HG02610 (cell line): ENCODE data around the gene MYL11.

ENCODE experiments used
- ATAC-seq: cut with Tn5 transposase; IDR thresholded peaks from one replicate; pipeline ENCODE4 v1.9.1; 2021; ENCODE audit warnings: mild to moderate bottlenecking, moderate library complexity; ENCODE audit not compliant: unreplicated experiment

MYL11 gene

GRCh38 chr16:30353438-30354129 lies 21.0 kb upstream of the MYL11 start:
- no peak for ATAC-seq

DNA sequence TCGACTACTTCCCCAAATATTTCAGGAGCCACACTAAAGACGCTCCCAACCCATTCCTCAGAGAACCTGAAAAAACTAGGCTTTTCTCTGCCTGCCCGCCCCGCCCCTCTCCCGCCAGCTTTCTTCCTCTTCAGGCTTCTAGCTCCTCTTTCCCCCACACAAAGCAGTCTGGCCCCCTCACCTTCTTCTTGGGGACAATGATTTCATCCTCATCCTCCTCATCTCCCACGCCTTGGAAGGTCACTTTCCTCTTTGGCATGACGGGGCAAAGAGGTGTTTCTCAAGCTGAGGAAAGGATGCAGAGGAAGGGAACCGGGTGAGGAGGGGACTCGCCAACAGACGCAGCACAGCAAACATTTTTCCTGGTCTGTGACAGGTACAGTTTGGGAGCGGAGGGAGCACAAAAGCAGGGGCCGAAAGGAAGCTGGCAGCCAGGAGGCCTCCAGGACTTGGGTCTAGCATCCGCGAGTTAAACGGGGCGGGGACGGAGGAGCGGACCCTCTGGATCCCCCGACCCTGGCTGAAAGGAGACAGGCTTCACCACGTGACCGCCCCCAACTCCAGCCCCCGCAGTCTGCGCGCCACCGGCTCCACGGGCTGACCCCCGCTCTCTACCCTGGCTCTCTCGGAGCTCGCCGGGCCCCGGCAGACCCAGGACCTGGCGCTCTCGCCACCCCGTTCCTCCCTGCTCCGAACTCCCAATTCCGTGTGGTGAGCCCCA lies 20.0 kb upstream of the MYL11 start:
- ATAC-seq: peak; percentile 15

GRCh38 chr16:30355144-30355953 lies 19.3 kb upstream of the MYL11 start, which contains the start of gene CD2BP2:
Gene CD2BP2, minus strand, starts transcription at chr16:30355308. Its CDS starts 627 bp downstream, at chr16:30354681.
- ATAC-seq: peak; percentile 61

GRCh38 chr16:30355954-30356308 lies 18.7 kb upstream of the MYL11 start:
- no peak for ATAC-seq

GRCh38 chr16:30356401-30357084 lies 18.1 kb upstream of the MYL11 start:
- ATAC-seq: no peak

GRCh38 chr16:30357085-30357714 lies 17.4 kb upstream of the MYL11 start:
- no peak for ATAC-seq

GRCh38 chr16:30357715-30358576 lies 16.7 kb upstream of the MYL11 start:
- ATAC-seq: no peak

DNA sequence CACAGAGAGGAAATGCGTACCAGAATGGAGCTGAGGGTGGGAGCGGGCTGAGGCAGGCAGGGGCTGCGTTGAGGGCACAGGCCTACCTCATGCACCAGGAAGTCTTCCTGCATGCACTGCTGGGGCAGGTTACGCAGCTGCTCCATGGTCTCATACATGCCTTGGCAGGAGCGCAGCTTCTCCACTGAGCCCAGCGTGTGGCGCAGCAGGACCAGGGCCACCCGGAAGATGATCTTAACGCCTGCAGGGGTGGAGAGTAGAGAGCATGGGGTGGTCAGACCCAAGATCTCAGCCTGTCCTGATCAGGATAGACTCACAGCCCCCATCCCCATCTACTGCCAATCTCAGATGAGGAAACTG lies 16.0 kb upstream of the MYL11 start:
- no peak for ATAC-seq

DNA sequence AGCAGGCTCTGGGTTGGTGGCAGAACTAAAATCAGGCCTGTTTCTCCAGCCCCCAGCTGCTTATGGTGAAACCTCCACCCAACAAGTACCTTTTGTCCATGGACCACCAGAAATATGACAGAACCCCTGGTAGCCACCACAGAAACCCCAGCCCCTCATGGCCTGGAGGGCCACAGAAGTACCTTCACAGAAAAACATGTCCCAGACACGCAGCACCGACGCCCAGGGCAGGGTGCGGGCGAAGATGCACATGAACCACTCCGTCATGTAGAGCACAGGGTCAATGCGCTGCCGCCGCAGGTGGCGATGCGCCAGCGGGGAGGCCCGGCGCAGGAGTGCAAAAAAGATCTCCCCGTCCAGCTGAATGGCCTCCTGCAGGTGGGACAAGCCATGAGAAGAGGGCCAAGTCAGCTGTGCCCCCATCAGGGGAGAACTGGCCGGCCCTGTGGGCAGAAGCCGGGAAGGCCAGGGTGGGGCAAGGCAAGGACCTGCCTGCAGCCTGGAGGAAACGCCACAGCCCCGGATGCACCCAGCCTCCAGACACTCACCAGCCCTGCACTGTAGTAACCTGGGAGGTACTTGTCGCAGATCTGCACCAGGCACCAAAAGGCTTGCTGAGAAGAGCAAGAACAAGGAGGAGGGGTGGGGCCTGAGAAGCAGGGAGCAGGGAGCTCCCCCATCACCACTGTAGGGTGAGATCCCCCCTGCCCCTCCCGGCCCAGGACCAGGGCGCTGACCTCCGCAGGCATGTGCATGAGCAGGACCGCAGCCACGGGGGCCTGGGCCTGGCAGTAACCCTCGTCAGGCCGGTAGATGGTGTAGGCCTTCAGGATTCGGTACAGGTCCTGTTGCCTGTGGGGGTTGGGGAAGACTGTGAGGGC lies 15.4 kb upstream of the MYL11 start:
- ATAC-seq: no peak

- no peak for ATAC-seq
Measured at GRCh38 chr16:30359871-30360170, 14.8 kb upstream of the MYL11 start.

DNA sequence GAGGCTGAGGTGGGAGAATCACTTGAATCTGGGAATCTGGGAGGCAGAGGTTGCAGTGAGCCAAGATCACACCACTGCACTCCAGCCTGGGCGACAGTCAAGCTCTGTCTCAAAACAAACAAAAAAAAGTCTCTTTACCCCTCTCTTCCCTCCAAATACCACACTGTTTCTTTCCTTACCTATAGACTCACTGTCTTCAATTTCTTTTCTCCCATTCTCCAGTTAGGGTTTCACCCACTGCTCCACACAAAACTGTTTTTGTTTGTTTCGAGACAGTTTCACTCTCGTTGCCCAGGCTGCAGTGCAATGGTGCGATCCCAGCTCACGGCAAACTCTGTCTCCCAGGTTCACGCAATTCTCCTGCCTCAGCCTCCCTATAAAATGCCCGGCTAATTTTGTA lies 13.4 kb upstream of the MYL11 start:
- no peak for ATAC-seq

DNA sequence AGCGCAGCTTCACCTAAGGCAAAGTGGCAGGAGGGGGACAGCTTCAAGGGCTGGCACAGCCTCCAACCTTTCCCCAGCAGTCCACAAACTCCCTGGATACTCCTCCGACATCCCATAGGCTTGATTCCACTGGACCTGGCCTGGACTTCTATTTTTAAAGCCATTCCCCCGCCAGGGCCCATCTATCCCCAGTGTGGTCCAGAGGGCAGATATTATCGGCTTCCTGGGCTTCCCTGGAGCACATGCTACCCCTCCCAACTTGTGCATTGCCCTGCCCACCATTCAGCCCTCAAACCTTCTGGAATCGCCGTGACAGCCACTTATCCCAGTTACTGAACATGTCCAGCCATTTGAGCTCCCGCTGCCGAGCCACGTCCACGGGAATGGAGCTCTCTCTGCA lies 9.4 kb upstream of the MYL11 start:
- ATAC-seq: no peak

- no peak for ATAC-seq
Measured at GRCh38 chr16:30366511-30366910, 8.1 kb upstream of the MYL11 start.

GRCh38 chr16:30367349-30368009 lies 7.1 kb upstream of the MYL11 start:
- ATAC-seq: no peak

DNA sequence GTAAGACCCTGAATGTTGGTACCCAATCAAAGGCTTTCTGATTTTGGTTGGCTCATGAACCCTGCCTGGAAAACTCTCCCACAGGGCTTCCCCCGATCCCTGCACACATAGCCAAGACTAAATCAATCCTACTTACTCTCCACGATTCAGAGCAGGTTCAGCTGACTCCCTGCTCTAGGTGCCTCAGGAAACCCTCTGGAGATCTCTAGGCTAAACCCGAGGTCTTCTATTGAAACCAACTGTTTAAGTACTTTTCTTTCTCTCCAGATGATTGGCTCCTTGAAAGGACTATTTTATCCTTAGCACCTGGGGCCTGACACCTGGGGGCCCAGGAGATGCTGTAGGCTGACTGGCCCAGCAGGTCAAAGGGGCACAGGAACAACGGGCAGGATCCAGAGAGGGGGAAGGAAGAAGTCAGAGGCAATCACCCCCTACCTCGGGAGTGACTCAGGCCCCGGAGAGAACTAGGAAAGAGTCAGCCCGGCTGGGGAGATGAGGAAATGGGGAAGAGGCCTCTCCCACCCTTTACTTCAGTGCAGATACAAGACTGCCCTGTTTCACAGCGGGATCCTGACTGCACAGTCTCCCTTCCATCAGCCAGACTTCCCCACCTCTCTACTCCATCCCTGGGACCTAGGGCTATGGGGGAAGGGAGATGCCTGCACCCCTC lies 6.3 kb upstream of the MYL11 start:
- ATAC-seq: no peak

GRCh38 chr16:30368792-30369090 lies 5.9 kb upstream of the MYL11 start:
- no peak for ATAC-seq

GRCh38 chr16:30369091-30369937 lies 5.3 kb upstream of the MYL11 start:
- no peak for ATAC-seq
